GM12892 (cell line): ENCODE data around the gene UGP2.
"Not testable (repeated sequence)": the region's sequence is repeated elsewhere in the genome, so short reads cannot be mapped to it uniquely, and the experiment has no call there.

Experiments
- DNase-seq: peaks from one replicate; pipeline ENCODE4 v3.0.0; 2011; ENCODE audit not compliant: insufficient read length
- FAIRE-seq: peaks from 2 replicates; lab custom pipeline; 2011; peaks lifted over from hg19 to GRCh38; lab: Jason Lieb, UNC
- POLR2A ChIP-seq: IDR thresholded peaks from 2 replicates; pipeline ENCODE4 v1.6.1; 2011; ENCODE audit warnings: low read depth, low read length, control low read depth
- POLR2AphosphoS5 ChIP-seq: IDR thresholded peaks from 2 replicates; pipeline ENCODE4 v1.6.1; 2011; ENCODE audit warnings: low read depth, low read length, control low read depth
- TAF1 ChIP-seq: IDR thresholded peaks from 2 replicates; pipeline ENCODE4 v1.6.1; 2011; ENCODE audit warnings: low read depth, mild to moderate bottlenecking, control low read depth, low read length, borderline replicate concordance

The UGP2 gene

GRCh38 chr2:63843791-63844190 is 2.1 kb downstream of the UGP2 start:
- FAIRE-seq (no peak), DNase-seq (no peak)
- TF ChIP-seq POLR2A (no peak), POLR2AphosphoS5 (no peak), TAF1 (no peak)

- no peak for FAIRE-seq
- no peak for DNase-seq
- TF ChIP-seq POLR2A (no peak), TAF1 (no peak), POLR2AphosphoS5 (no peak)
Observed at GRCh38 chr2:63844616-63845015, 2.9 kb downstream of the UGP2 start.

GRCh38 chr2:63845866-63846265 is 4.2 kb downstream of the UGP2 start:
- no peak for FAIRE-seq

GRCh38 chr2:63846487-63846886 is 4.8 kb downstream of the UGP2 start:
- TF ChIP-seq TAF1 = no peak
- no peak for TF ChIP-seq POLR2A
- TF ChIP-seq POLR2AphosphoS5 = no peak
- FAIRE-seq (no peak), DNase-seq (no peak)

More at GRCh38 chr2:63845866-63846265, 4.2 kb downstream of the UGP2 start:
- TF ChIP-seq TAF1 (no peak), POLR2A (no peak), POLR2AphosphoS5 (no peak)
- no peak for DNase-seq

- not testable (repeated sequence) for FAIRE-seq, DNase-seq
Observed at GRCh38 chr2:63847571-63847970, 5.9 kb downstream of the UGP2 start.

GRCh38 chr2:63849381-63850203 is 7.9 kb downstream of the UGP2 start:
- DNase-seq (no peak), FAIRE-seq (no peak)
- no peak for TF ChIP-seq POLR2AphosphoS5
- TF ChIP-seq TAF1 = no peak
- no peak for TF ChIP-seq POLR2A

- TF ChIP-seq POLR2AphosphoS5 = no peak
- TF ChIP-seq TAF1 = no peak
- no peak for TF ChIP-seq POLR2A
- DNase-seq (no peak), FAIRE-seq (no peak)
Observed at GRCh38 chr2:63850204-63850571, 8.5 kb downstream of the UGP2 start.

- no peak for TF ChIP-seq POLR2AphosphoS5
- no peak for TF ChIP-seq POLR2A
- TF ChIP-seq TAF1 = no peak
- no peak for FAIRE-seq
- DNase-seq = no peak
Observed at GRCh38 chr2:63850649-63851048, 9.0 kb downstream of the UGP2 start.

GRCh38 chr2:63851691-63852311 is 10.1 kb downstream of the UGP2 start:
- TF ChIP-seq POLR2A = no peak
- FAIRE-seq = no peak
- no peak for DNase-seq

GRCh38 chr2:63853527-63854310 is 12.0 kb downstream of the UGP2 start:
- DNase-seq (no peak), FAIRE-seq (no peak)
- TF ChIP-seq TAF1 = no peak
- TF ChIP-seq POLR2A = no peak
- TF ChIP-seq POLR2AphosphoS5 = no peak

GRCh38 chr2:63855418-63856302 is 14.0 kb downstream of the UGP2 start:
- no peak for TF ChIP-seq TAF1
- TF ChIP-seq POLR2AphosphoS5 = no peak
- no peak for TF ChIP-seq POLR2A
- DNase-seq (no peak), FAIRE-seq (no peak)
